HG02885 (cell line): ENCODE results near the gene FAM174B.
A peak's percentile ranks its signal among the peaks of the same experiment; 100 is the strongest.

Source experiments
- ATAC-seq: cut with Tn5 transposase; IDR thresholded peaks from one replicate; pipeline ENCODE4 v1.9.1; 2021; ENCODE audit warnings: mild to moderate bottlenecking; ENCODE audit not compliant: unreplicated experiment, poor library complexity

Gene FAM174B

GRCh38 chr15:92645051-92645631 is 10.4 kb downstream of the FAM174B start:
- no peak for ATAC-seq

GRCh38 chr15:92643849-92644815 is 11.4 kb downstream of the FAM174B start:
- no peak for ATAC-seq

- peak; percentile 21 for ATAC-seq
Observed at GRCh38 chr15:92638709-92639365, 16.7 kb downstream of the FAM174B start.

GRCh38 chr15:92638291-92638708 is 17.3 kb downstream of the FAM174B start:
- ATAC-seq = peak; percentile 46

- no peak for ATAC-seq
Observed at GRCh38 chr15:92637626-92638025, 17.9 kb downstream of the FAM174B start.

- peak; percentile 42 for ATAC-seq
Observed at GRCh38 chr15:92636908-92637481, 18.6 kb downstream of the FAM174B start.

GRCh38 chr15:92636401-92636907 is 19.1 kb downstream of the FAM174B start:
- no peak for ATAC-seq

GRCh38 chr15:92634671-92635201 is 20.8 kb downstream of the FAM174B start:
- ATAC-seq = no peak

GRCh38 chr15:92634060-92634459 is 21.5 kb downstream of the FAM174B start:
- no peak for ATAC-seq

GRCh38 chr15:92633418-92633817 is 22.2 kb downstream of the FAM174B start:
- no peak for ATAC-seq

GRCh38 chr15:92633001-92633400 is 22.6 kb downstream of the FAM174B start:
- ATAC-seq = no peak

GRCh38 chr15:92631721-92632120 is 23.9 kb downstream of the FAM174B start:
- no peak for ATAC-seq

GRCh38 chr15:92629975-92630626 is 25.5 kb downstream of the FAM174B start:
- no peak for ATAC-seq

- no peak for ATAC-seq
Observed at GRCh38 chr15:92629276-92629974, 26.1 kb downstream of the FAM174B start.

- ATAC-seq = no peak
Observed at GRCh38 chr15:92627014-92627413, 28.6 kb downstream of the FAM174B start.

GRCh38 chr15:92625251-92625980 is 30.2 kb downstream of the FAM174B start:
- peak; percentile 83 for ATAC-seq

- ATAC-seq = no peak
Observed at GRCh38 chr15:92624401-92624991, 31.1 kb downstream of the FAM174B start.

- ATAC-seq = no peak
Observed at GRCh38 chr15:92623435-92623834, 32.1 kb downstream of the FAM174B start.
